H1 (cell line): ENCODE measurements around the gene MAN2C1. TPM values are rescaled to one million over a fixed set of nuclear protein-coding genes. Genes with fewer than 3 reads are reported as not detected.

ENCODE experiments used
- ATF3 ChIP-seq: IDR thresholded peaks from 2 replicates; pipeline ENCODE4 v1.6.1; 2011; ENCODE audit warnings: low read depth, mild to moderate bottlenecking, low read length; ENCODE audit not compliant: insufficient read depth
- KDM1A ChIP-seq: fragments of 200-600, 300-600 bp; sonication (generic); IDR thresholded peaks from 2 replicates; pipeline ENCODE4 v1.7.1; 2016; ENCODE audit warnings: mild to moderate bottlenecking, low read length, borderline replicate concordance
- RAD21 ChIP-seq, 2 experiments: IDR thresholded peaks in 1 of 2; conservative IDR thresholded peaks in 1 of 2; 2 replicates each; pipeline ENCODE4 v1.6.1; 2011; ENCODE audit warnings: low read depth in 2 of 2, low read length in 2 of 2, improper control_type of control experiment in 1 of 2, inconsistent platforms in 1 of 2, mild to moderate bottlenecking in 1 of 2, moderate library complexity in 1 of 2
- polyA plus RNA-seq, 7 experiments: library from polyadenylated mRNA; depleted of rRNA in 3 of 7; stranded (reverse) in 5 of 7; unstranded in 2 of 7; fragments of >200 nt in 5 of 7; fragments of 200-250 nt in 2 of 7; gene quantifications; 1 replicate in 5 of 7; 2 replicates in 1 of 7; 4 replicates in 1 of 7; pipeline versions ENCODE4 v1.2.1 to v1.2.3, GENCODE V29; 2011 to 2013; ENCODE audit warnings: missing spikeins in 2 of 7, mixed read lengths in 2 of 7
- total RNA-seq: library from RNA; stranded (reverse); fragmentation: NEBNext Ultra II Directional; extraction: Animal tissue kit (Norgen Biotek cat#: 25700); gene quantifications from 2 replicates; pipeline ENCODE4 v1.2.1, GENCODE V29; 2021

Gene MAN2C1
- total and polyA plus RNA-seq, 2 of the 8 experiments (the other 6 are each of a cell fraction or from before 2014, with no cell fraction given): 56.3 to 88.9 TPM

- TF ChIP-seq ATF3 (no peak), KDM1A (no peak), RAD21 (IDR thresholded peaks at IDR 0.05 in 1 of 2, conservative IDR thresholded peaks at IDR 0.05 in 1 of 2; ENCODE audit: low read depth in 2 of 2, low read length in 2 of 2) (no peak)
Measured at GRCh38 chr15:75357976-75358673, 10.3 kb downstream of the MAN2C1 start (continued).
